Spleen (tissue), 7 donors: ENCODE data around the gene NRROS.

Experiments used
- POLR2A ChIP-seq, 3 donors: fragments of 450-650 bp; IDR thresholded peaks; one replicate each; pipeline ENCODE4 v1.5.1; 2017; ENCODE audit warnings: antibody characterized with exemption in 3 of 3, mild to moderate bottlenecking in 1 of 3
- TF ChIP-seq, protein P1 (sequence below), 11 experiments: fragments of 200-600 bp in 7 of 11; fragments of 450-650 bp in 4 of 11; sonication (generic) in 4 of 11; IDR thresholded peaks in 8 of 11; conservative IDR thresholded peaks in 3 of 11; 1 replicate in 7 of 11; 2 replicates in 4 of 11; pipeline versions ENCODE4 v1.4.0 to v1.8.0; 2016 to 2021; ENCODE audit warnings: antibody characterized with exemption in 11 of 11, inconsistent platforms in 4 of 11, mild to moderate bottlenecking in 1 of 11
- donor health status: DM: no; HTN: no; CAD: no; lungs with moderate emphysema.
- donor health status: DM: no; HTN: no; CAD: no.
- donor health status: DM: no; HTN: no; CAD: no.

DNA sequence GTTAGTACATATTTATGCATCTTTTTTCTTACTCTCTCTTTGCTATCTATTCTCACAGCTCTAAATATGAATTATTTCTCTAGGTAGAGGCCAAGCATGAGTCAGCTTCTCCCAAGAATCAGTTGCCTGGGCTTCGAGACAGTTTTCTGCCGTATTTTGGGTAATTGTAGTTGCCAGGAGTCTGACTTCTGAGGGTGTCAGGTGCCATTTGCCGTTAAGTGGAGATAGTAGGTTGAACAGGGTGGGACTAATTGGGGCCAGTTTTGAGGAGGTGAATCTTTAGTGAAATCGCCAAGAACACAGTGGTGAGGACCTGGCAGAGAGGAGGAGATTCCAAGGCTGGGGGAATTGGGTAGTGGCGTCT lies 7.8 kb upstream of the NRROS start:
- TF ChIP-seq POLR2A (IDR thresholded peaks at IDR 0.05): no peak
- TF ChIP-seq, protein P1, sequence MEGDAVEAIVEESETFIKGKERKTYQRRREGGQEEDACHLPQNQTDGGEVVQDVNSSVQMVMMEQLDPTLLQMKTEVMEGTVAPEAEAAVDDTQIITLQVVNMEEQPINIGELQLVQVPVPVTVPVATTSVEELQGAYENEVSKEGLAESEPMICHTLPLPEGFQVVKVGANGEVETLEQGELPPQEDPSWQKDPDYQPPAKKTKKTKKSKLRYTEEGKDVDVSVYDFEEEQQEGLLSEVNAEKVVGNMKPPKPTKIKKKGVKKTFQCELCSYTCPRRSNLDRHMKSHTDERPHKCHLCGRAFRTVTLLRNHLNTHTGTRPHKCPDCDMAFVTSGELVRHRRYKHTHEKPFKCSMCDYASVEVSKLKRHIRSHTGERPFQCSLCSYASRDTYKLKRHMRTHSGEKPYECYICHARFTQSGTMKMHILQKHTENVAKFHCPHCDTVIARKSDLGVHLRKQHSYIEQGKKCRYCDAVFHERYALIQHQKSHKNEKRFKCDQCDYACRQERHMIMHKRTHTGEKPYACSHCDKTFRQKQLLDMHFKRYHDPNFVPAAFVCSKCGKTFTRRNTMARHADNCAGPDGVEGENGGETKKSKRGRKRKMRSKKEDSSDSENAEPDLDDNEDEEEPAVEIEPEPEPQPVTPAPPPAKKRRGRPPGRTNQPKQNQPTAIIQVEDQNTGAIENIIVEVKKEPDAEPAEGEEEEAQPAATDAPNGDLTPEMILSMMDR (IDR thresholded peaks at IDR 0.05 in 8 of 11, conservative IDR thresholded peaks at IDR 0.05 in 3 of 11): no peak
